CD8-positive, alpha-beta memory T cell (primary cell): Measurements from ENCODE around the gene DGKI. TPM values are rescaled to one million over a fixed set of nuclear protein-coding genes. Genes with fewer than 3 reads are reported as not detected.

Experiments
- CTCF ChIA-PET: fragments of 350-600 bp; sonication (Branson Sonifier 250); formaldehyde crosslinking; loops from one replicate; lab custom pipeline; 2021; ENCODE audit warnings: antibody characterized with exemption; lab: Charles Lee
- POLR2A ChIA-PET: fragments of 350-600 bp; sonication (Branson Sonifier 250); formaldehyde crosslinking; loops from one replicate; lab custom pipeline; 2021; ENCODE audit warnings: antibody characterized with exemption; lab: Charles Lee
- DNase-seq, 5 donors: peaks; one replicate each; pipeline versions ENCODE4 v3.0.0 to v3.0.0-alpha.2; 2020 to 2022; ENCODE audit warnings: mixed read lengths in 1 of 5
- H3K27ac ChIP-seq: one replicate; pipeline ENCODE4 v1.7.0; 2013; ENCODE audit warnings: low read depth, mild to moderate bottlenecking, low read length, moderate library complexity
- H3K27me3 ChIP-seq: 2 replicates; pipeline ENCODE4 v1.7.0; 2013; ENCODE audit warnings: low read length, mild to moderate bottlenecking; ENCODE audit not compliant: insufficient read depth, poor library complexity, severe bottlenecking
- H3K36me3 ChIP-seq: 2 replicates; pipeline ENCODE4 v1.7.0; 2013; ENCODE audit warnings: mild to moderate bottlenecking, low read length, moderate library complexity; ENCODE audit not compliant: insufficient read depth
- H3K4me1 ChIP-seq: 2 replicates; pipeline ENCODE4 v1.7.0; 2013; ENCODE audit warnings: mild to moderate bottlenecking, low read length, moderate library complexity; ENCODE audit not compliant: insufficient read depth
- H3K4me3 ChIP-seq: 2 replicates; pipeline ENCODE4 v1.7.0; 2013; ENCODE audit warnings: mild to moderate bottlenecking, low read length
- H3K9me3 ChIP-seq: 2 replicates; pipeline ENCODE4 v1.7.0; 2013; ENCODE audit warnings: mild to moderate bottlenecking, low read length
- H3K27ac Mint-ChIP-seq, 8 donors: one replicate each; pipeline ENCODE4 v1.8.0; 2020 to 2021; ENCODE audit warnings: mixed read lengths in 8 of 8, mild to moderate bottlenecking in 6 of 8, inconsistent platforms in 3 of 8, moderate library complexity in 3 of 8
- H3K27me3 Mint-ChIP-seq, 2 donors: one replicate each; pipeline ENCODE4 v1.8.0; 2020 to 2021; ENCODE audit warnings: mixed read lengths in 2 of 2, mild to moderate bottlenecking in 1 of 2, moderate library complexity in 1 of 2
- H3K36me3 Mint-ChIP-seq, 3 donors: one replicate each; pipeline ENCODE4 v1.8.0; 2020 to 2021; ENCODE audit warnings: mixed read lengths in 3 of 3, inconsistent platforms in 1 of 3, mild to moderate bottlenecking in 1 of 3
- H3K4me1 Mint-ChIP-seq, 3 donors: one replicate each; pipeline ENCODE4 v1.8.0; 2020 to 2021; ENCODE audit warnings: mixed read lengths in 3 of 3, inconsistent platforms in 1 of 3, mild to moderate bottlenecking in 1 of 3
- H3K4me3 Mint-ChIP-seq, 7 donors: one replicate each; pipeline ENCODE4 v1.8.0; 2020 to 2021; ENCODE audit warnings: mixed read lengths in 7 of 7, mild to moderate bottlenecking in 6 of 7, moderate library complexity in 4 of 7, inconsistent platforms in 2 of 7
- H3K9me3 Mint-ChIP-seq, 5 donors: one replicate each; pipeline ENCODE4 v1.8.0; 2020 to 2022; ENCODE audit warnings: mixed read lengths in 5 of 5, mild to moderate bottlenecking in 3 of 5, moderate library complexity in 2 of 5, inconsistent platforms in 1 of 5
- polyA plus RNA-seq: library from polyadenylated mRNA; unstranded; fragments of 300-500 nt; fragmentation: Illumina TruSeq; gene quantifications from one replicate; pipeline ENCODE4 v1.2.3, GENCODE V29; 2021
- total RNA-seq, 2 experiments: library from RNA; stranded (reverse); gene quantifications; one replicate each; pipeline ENCODE4 v1.2.3, GENCODE V29; 2021

Gene DGKI
- total and polyA plus RNA-seq, 3 experiments from 2014 or later: 1.3 to 1.4 TPM; not detected in 1

DNA sequence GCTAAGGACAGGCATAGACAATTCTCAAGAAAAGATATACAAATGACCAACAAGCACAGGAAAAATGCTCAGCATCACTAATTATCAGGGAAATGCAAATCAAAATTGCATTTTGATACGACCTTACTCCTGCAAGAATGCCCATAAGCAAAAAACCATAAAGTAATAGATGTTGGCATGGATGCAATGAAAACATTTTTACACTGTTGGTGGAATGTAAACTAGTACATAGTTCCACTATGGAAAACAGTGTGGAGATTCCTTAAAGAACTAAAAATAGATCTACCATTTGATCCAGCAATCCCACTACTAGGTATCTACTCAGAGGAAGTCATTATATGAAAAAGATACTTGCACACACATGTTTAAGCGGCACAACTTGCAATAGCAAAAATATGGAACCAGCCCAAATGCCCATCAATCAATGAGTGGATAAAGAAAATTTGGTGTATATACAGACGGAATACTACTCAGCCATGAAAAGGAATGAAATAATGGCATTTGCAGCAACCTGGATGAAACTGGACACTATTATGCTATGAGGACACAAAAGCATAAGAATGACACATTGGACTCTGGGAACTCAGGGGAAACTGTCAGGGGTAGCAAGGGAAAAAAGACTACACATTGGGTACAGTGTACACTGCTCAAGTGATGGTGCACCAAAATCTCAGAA lies 59.3 kb downstream of the DGKI start:
- ChIA-PET CTCF (no interaction called here), POLR2A (no interaction called here)
- Mint-ChIP-seq H3K27me3 (peaks cover 2 to 11% of the 10 kb centered on the region in 2 donors), H3K36me3 (peaks cover 0 to 1% (median 0%) of the 10 kb centered on the region in 3 donors), H3K4me1 (no peaks in the 10 kb centered on the region), H3K27ac (no peak overlapping the region), H3K4me3 (no peak overlapping the region), H3K9me3 (peaks cover 0 to 11% (median 0%) of the 10 kb centered on the region in 5 donors)
- Histone ChIP-seq H3K36me3 (no peaks in the 10 kb centered on the region), H3K9me3 (no peaks in the 10 kb centered on the region), H3K4me3 (no peak overlapping the region), H3K27ac (no peak overlapping the region), H3K4me1 (no peaks in the 10 kb centered on the region), H3K27me3 (no peaks in the 10 kb centered on the region)
- no peak for DNase-seq

- Mint-ChIP-seq H3K9me3 (peaks cover 0 to 10% (median 0%) of the 10 kb centered on the region in 5 donors), H3K4me3 (no peak overlapping the region), H3K36me3 (peaks cover 0 to 1% (median 0%) of the 10 kb centered on the region in 3 donors), H3K4me1 (no peaks in the 10 kb centered on the region), H3K27ac (no peak overlapping the region), H3K27me3 (peaks cover 3 to 34% of the 10 kb centered on the region in 2 donors)
- ChIA-PET POLR2A (no interaction called here), CTCF (no interaction called here)
- Histone ChIP-seq H3K27me3 (no peaks in the 10 kb centered on the region), H3K36me3 (no peaks in the 10 kb centered on the region), H3K9me3 (no peaks in the 10 kb centered on the region), H3K27ac (no peak overlapping the region), H3K4me3 (no peak overlapping the region), H3K4me1 (no peaks in the 10 kb centered on the region)
- no peak for DNase-seq
Measured at GRCh38 chr7:137778511-137778910, 68.3 kb downstream of the DGKI start.

DNA sequence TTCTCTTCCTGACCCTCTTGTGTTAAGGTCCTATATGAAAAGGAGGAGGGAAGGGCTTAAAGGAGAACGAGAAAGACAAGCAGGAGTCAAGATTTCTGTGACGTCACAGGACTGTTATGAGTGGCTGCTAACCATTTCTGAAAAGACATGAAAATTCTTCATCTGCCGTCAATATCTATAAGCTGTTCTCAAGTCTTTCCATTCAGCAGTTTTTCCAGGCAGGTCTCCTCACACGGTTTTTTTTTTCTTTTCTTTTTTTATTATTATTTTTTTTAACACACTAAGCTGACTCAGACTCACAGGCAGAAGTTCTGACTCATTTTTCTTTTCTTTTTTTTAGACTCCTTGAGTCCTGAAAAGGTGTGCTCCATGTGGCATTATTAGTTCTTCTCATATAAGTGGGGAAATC lies 72.0 kb downstream of the DGKI start:
- ChIA-PET POLR2A (no interaction called here), CTCF (no interaction called here)
- Mint-ChIP-seq H3K4me1 (no peaks in the 10 kb centered on the region), H3K36me3 (no peaks in the 10 kb centered on the region), H3K27me3 (peaks cover 0 to 6% of the 10 kb centered on the region in 2 donors), H3K9me3 (peaks cover 0 to 1% (median 0%) of the 10 kb centered on the region in 5 donors), H3K27ac (no peak overlapping the region), H3K4me3 (no peak overlapping the region)
- H3K4me3 ChIP-seq: no peak overlapping the region
- H3K9me3 ChIP-seq: no peaks in the 10 kb centered on the region
- H3K4me1 ChIP-seq: no peaks in the 10 kb centered on the region
- no peak for DNase-seq
- H3K27ac ChIP-seq: no peak overlapping the region
- no peaks in the 10 kb centered on the region for H3K36me3 ChIP-seq
- H3K27me3 ChIP-seq: no peaks in the 10 kb centered on the region

DNA sequence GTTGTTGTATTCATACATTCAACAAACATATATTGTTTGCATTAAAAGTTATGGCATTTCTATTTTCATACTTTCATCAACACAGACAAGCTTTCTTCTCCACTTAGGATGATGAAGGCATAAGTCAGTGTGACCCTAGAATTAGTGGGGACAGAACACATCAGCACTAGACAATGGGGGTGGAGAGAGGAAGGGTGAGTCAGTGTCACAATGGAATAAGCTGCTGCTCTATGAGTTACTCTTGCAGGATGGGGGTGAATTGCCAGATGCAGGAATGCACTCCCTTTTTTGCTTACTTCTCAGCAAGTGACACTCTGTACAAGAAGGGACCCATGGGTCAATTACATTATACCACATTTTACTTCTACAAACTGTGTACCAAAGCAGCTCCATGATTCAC lies 74.0 kb downstream of the DGKI start:
- ChIA-PET CTCF (no interaction called here), POLR2A (no interaction called here)
- Mint-ChIP-seq H3K4me1 (no peaks in the 10 kb centered on the region), H3K36me3 (no peaks in the 10 kb centered on the region), H3K9me3 (no peaks in the 10 kb centered on the region), H3K27me3 (peaks cover 0 to 2% of the 10 kb centered on the region in 2 donors), H3K27ac (no peak overlapping the region), H3K4me3 (no peak overlapping the region)
- DNase-seq: no peak
- no peak overlapping the region for H3K4me3 ChIP-seq
- H3K4me1 ChIP-seq: no peaks in the 10 kb centered on the region
- H3K9me3 ChIP-seq: no peaks in the 10 kb centered on the region
- H3K27me3 ChIP-seq: no peaks in the 10 kb centered on the region
- no peaks in the 10 kb centered on the region for H3K36me3 ChIP-seq
- no peak overlapping the region for H3K27ac ChIP-seq

DNA sequence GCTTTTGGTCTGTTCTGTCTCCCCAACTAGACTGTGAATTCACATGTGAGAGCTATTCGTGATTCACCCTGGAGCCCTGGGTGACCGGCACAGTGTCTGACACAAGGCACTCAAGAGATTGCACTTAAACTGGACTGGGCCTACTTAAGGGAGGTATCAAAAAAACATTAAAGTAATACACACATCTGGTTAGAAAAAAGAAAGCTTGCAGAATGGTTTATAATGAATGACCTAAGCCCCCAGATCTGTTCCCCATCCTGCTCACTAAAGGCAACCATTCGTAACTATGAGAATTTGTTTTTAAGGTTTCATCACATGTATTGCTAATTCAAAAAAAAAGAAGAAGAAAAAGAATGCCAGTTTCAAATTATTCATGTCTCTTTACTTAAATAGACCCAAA lies 74.5 kb downstream of the DGKI start:
- H3K9me3 ChIP-seq: no peaks in the 10 kb centered on the region

DNA sequence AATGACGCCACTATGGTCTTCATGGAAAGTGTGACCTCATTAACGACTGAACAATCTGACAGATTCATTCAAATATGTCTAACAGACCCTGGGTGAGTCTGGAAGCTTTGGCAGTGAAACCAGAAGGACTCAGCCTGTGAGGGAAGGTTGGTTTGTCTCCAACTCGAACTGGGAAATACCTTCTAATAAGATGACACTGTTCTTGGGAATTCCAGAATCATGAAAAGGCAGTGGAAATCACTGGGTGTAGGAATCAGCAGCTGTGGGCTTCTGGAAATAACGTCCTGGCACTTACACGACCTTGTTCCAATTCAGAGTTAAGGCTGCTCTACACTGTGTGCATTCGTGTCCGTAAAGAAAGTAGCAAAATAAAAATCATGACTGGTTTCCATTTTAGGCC lies 75.1 kb downstream of the DGKI start:
- Mint-ChIP-seq H3K9me3 (no peaks in the 10 kb centered on the region), H3K27ac (no peak overlapping the region), H3K36me3 (no peaks in the 10 kb centered on the region), H3K4me3 (no peak overlapping the region), H3K4me1 (no peaks in the 10 kb centered on the region), H3K27me3 (peaks cover 0 to 2% of the 10 kb centered on the region in 2 donors)
- ChIA-PET POLR2A (no interaction called here), CTCF (no interaction called here)
- DNase-seq: no peak
- H3K27me3 ChIP-seq: no peaks in the 10 kb centered on the region
- H3K9me3 ChIP-seq: no peaks in the 10 kb centered on the region
- H3K4me3 ChIP-seq: no peak overlapping the region
- H3K4me1 ChIP-seq: no peaks in the 10 kb centered on the region
- no peak overlapping the region for H3K27ac ChIP-seq
- H3K36me3 ChIP-seq: no peaks in the 10 kb centered on the region

More for the DNA sequence above, 74.5 kb downstream of the DGKI start:
- H3K9me3 Mint-ChIP-seq: no peaks in the 10 kb centered on the region
- no peak overlapping the region for H3K4me3 ChIP-seq
- no peak overlapping the region for H3K27ac Mint-ChIP-seq
- POLR2A ChIA-PET: no interaction called here
- no peak overlapping the region for H3K27ac ChIP-seq
- no peaks in the 10 kb centered on the region for H3K36me3 ChIP-seq
- H3K4me1 Mint-ChIP-seq: no peaks in the 10 kb centered on the region
- no peak overlapping the region for H3K4me3 Mint-ChIP-seq
- CTCF ChIA-PET: no interaction called here
- peaks cover 0 to 2% of the 10 kb centered on the region in 2 donors for H3K27me3 Mint-ChIP-seq
- DNase-seq: no peak
- no peaks in the 10 kb centered on the region for H3K27me3 ChIP-seq
- H3K4me1 ChIP-seq: no peaks in the 10 kb centered on the region
- H3K36me3 Mint-ChIP-seq: no peaks in the 10 kb centered on the region

DNA sequence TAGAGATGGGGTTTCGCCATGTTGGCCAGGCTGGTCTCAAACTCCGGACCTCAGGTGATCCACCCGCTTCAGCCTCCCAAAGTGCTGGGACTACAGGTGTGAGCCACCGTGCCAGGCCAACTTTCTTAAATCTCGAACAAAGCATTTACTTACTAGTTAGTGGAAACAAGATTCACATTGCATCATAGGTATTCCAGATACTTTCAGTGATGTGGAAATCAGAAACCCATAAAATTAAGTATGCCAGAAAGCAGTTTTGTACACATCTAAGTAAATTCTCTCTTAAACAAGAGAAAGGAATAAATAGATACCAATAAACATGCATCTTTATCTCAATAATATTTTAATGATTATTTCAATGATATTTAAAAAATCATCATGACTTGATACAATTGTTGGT lies 75.5 kb downstream of the DGKI start:
- H3K27ac Mint-ChIP-seq: no peak overlapping the region
- no peaks in the 10 kb centered on the region for H3K36me3 Mint-ChIP-seq
- CTCF ChIA-PET: no interaction called here

DNA sequence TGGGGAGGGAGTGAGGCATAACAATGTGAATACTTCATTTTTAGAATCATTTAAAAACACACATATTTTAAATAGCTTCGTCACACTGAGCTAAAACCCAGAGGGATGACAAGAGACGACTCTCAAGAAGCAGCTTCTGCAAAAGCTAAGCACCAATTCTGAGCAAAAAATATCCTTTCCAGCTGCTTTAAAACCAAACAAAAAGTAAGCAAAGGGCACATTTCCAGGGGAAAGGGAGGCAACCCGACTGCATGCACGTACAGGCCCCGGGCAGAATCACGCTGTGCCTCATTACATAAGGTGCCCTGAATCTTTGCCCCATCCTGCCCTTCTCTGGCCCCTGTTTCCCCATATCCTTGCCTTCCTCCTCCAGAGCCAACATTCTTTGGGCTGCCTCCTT lies 78.4 kb downstream of the DGKI start:
- H3K4me1 ChIP-seq: no peaks in the 10 kb centered on the region
- Mint-ChIP-seq H3K9me3 (no peaks in the 10 kb centered on the region), H3K27ac (no peak overlapping the region), H3K27me3 (peaks cover 4 to 6% of the 10 kb centered on the region in 2 donors), H3K4me3 (no peak overlapping the region), H3K4me1 (no peaks in the 10 kb centered on the region), H3K36me3 (no peaks in the 10 kb centered on the region)
- no peak for DNase-seq
- H3K36me3 ChIP-seq: no peaks in the 10 kb centered on the region
- H3K9me3 ChIP-seq: no peaks in the 10 kb centered on the region
- no peak overlapping the region for H3K27ac ChIP-seq
- no peak overlapping the region for H3K4me3 ChIP-seq
- POLR2A ChIA-PET: no interaction called here
- CTCF ChIA-PET: no interaction called here
- no peaks in the 10 kb centered on the region for H3K27me3 ChIP-seq

More for the DNA sequence above, 75.5 kb downstream of the DGKI start:
- Histone ChIP-seq H3K27me3 (no peaks in the 10 kb centered on the region), H3K36me3 (no peaks in the 10 kb centered on the region), H3K4me3 (no peak overlapping the region), H3K4me1 (no peaks in the 10 kb centered on the region), H3K27ac (no peak overlapping the region), H3K9me3 (no peaks in the 10 kb centered on the region)
- no peak for DNase-seq
- H3K4me3 Mint-ChIP-seq: no peak overlapping the region
- H3K4me1 Mint-ChIP-seq: no peaks in the 10 kb centered on the region
- peaks cover 0 to 2% of the 10 kb centered on the region in 2 donors for H3K27me3 Mint-ChIP-seq
- H3K9me3 Mint-ChIP-seq: no peaks in the 10 kb centered on the region
- POLR2A ChIA-PET: no interaction called here
